NT2/D1 (cell line): Measurements from ENCODE around the gene CNTROB.

Source experiments
- SUZ12 ChIP-seq: IDR thresholded peaks from 2 replicates; pipeline ENCODE4 v1.6.1; 2011; ENCODE audit not compliant: insufficient read length, insufficient read depth; ENCODE audit errors: extremely low read depth
- YY1 ChIP-seq: IDR thresholded peaks from 2 replicates; pipeline ENCODE4 v1.6.1; 2011; ENCODE audit not compliant: insufficient read length, insufficient read depth
- ZNF274 ChIP-seq: IDR thresholded peaks from 2 replicates; pipeline ENCODE4 v1.6.1; 2011; ENCODE audit warnings: mild to moderate bottlenecking, low read depth, low read length

- TF ChIP-seq ZNF274 (no peak), YY1 (no peak), SUZ12 (no peak)
These were observed 45.0 kb downstream of the CNTROB start for GRCh38 chr17:7977039-7977438.
